ENCODE measurements around the gene FAR2.
A peak's percentile ranks its signal among the peaks of the same experiment; 100 is the strongest.
"Not testable (repeated sequence)": the region's sequence is repeated elsewhere in the genome, so short reads cannot be mapped to it uniquely, and the experiment has no call there.

FAR2 gene

DNA sequence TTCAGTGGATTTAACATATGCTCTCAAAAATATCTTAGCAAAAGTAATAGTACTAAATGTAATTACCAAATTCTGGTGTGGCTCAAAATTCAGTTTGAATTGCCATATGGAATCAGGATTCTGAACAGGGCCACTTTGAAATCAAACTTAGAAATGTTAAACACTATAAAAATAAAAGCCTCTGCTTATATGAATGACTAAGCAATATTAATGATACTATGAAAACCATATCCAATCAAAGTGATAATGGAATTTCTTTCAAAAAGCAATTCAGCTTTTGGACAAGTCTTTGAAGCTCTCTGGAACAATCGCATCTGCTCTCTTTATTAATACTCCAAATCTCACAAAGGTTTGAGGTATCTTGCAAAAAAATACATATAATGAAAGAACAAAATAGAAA is 180.3 kb downstream of the FAR2 start:
- no peak for DNase-seq (ENCODE audit: low read depth)

GRCh38 chr12:29333178-29333577 is 184.1 kb downstream of the FAR2 start:
- DNase-seq (ENCODE audit: low read depth) = no peak

DNA sequence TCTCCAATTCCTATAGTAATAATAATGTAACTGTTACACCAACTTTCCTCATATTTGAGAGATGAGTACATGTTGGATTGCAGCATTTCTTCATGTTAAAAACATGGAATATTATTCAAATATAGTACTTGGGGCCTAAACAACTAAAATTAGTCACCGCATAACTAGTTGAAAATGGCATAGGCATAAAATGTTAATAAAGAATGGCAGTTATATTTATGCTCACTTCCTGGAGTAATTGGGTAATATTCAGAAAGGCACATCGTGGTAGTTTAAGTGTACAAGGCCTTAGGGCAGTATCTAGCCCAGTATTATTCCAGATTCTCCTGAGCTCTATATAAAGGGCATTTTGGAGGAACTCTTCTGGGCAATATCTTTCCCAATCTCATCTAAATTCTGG is 185.9 kb downstream of the FAR2 start:
- no peak for DNase-seq (ENCODE audit: low read depth)

DNA sequence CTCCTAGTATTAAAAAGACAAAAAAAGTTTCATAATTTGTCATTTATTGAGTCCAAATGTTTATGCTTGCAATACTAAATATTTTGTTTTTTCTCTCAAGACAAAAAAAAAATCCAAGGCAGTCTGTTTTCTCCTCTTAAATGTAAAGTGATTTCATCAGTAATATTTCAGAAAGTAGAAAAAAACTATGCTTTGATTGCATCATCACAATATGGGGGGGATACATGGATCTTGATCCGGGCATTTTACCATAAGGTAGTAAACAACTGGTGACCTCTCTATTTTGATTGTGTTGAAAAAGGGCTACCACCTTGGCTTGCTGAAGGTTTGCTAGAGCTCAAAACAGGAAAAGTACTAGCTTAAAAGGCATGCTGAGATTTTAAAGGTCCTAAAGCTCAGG is 188.2 kb downstream of the FAR2 start:
- no peak for DNase-seq (ENCODE audit: low read depth)

- DNase-seq (ENCODE audit: low read depth) = no peak
Observed at GRCh38 chr12:29343022-29343799, 194.1 kb downstream of the FAR2 start.

- no peak for DNase-seq (ENCODE audit: low read depth)
Observed at GRCh38 chr12:29346769-29347421, 197.8 kb downstream of the FAR2 start.

DNA sequence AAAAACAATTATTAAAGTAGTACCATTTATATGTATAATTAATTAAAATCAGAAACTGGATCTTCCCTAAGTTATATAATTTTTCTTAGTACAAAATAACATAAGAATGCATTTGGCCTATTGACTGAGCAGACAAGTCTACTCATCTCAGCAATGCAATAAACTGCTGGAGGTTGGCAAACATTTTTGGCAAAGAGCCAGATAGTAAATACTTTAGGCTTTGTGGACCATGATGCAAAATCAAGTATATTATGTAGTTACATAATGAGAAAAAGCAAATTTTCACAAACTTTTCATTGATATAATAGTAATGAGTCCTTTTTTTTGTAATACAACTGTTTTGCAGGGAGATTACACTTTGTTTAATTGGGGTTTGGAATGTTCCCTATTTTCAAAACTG is 201.0 kb downstream of the FAR2 start:
- peak; percentile 53 for DNase-seq (ENCODE audit: low read depth)

GRCh38 chr12:29354954-29355353 is 205.9 kb downstream of the FAR2 start:
- no peak for DNase-seq (ENCODE audit: low read depth)

GRCh38 chr12:29365091-29365490 is 216.0 kb downstream of the FAR2 start:
- DNase-seq (ENCODE audit: low read depth) = no peak

DNA sequence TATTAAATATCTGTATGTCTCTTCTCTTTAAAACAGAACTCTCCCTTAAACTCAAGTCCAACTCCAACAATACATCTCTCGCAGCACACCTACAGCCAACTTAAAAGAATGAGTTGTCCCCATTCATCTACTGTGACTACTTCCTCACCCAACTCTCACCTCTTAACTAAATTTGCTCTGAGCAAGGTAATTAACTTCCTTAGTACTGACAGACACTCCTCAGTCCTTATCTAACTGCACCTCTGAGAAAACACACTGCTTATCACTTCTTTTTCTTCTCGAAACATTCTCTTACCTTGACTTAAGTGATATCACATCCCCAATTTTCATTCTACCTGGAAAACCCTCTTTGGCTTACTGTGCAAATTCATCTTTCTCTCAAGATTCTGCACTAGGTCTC is 224.9 kb downstream of the FAR2 start:
- no peak for DNase-seq (ENCODE audit: low read depth)

DNA sequence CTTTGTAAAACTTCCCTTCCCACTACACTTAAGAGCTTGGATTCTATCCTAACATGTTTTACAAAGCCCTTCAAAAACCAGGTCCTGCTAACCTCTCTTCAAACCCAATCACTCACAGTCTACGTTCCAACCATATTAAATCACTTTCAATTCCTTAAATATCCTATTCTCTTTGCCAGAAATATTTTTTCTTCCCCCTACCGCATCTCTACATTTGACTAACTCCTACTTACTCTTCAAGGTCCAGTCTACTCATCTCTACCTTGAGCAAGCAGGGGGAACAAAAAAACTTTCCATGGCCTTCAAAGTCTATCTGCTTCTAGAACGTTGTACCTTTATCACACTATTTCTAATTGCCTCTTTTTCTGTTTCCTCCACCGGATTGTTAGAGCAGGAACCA is 225.8 kb downstream of the FAR2 start:
- DNase-seq (ENCODE audit: low read depth) = no peak

- DNase-seq (ENCODE audit: low read depth) = no peak
Observed at GRCh38 chr12:29376118-29376517, 227.0 kb downstream of the FAR2 start.

- DNase-seq (ENCODE audit: low read depth) = peak; percentile 100
Observed at GRCh38 chr12:29380536-29381523, 231.8 kb downstream of the FAR2 start, which contains the start of gene ERGIC2. Gene ERGIC2, minus strand, starts transcription at chr12:29381172. Its CDS starts 9,539 bp downstream, at chr12:29371633.

GRCh38 chr12:29382251-29382650 is 233.2 kb downstream of the FAR2 start:
- DNase-seq (ENCODE audit: low read depth) = no peak

DNA sequence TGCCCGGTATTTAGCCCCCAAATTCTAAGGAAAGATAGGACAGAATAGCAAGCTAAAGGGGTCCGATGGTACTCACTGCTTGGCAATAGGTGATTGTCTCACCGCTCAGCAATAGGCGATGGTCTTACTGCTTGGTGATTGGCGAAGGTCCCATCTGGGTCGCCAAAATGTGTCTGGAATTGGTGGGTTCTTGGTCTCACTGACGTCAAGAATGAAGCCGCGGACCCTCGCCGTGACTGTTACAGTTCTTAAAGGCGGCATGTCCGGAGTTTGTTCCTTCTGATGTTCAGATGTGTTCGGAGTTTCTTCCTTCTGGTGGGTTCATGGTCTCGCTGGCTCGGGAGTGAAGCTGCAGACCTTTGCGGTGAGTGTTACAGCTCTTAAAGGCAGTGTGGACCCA is 236.1 kb downstream of the FAR2 start:
- not testable (repeated sequence) for DNase-seq (ENCODE audit: low read depth)

Data from HS-27A (cell line).